GM12878 (cell line): Measurements from ENCODE around the gene ANKHD1. TPM values are rescaled to one million over a fixed set of nuclear protein-coding genes. Genes with fewer than 3 reads are reported as not detected.
"Not testable (repeated sequence)": the region's sequence is repeated elsewhere in the genome, so short reads cannot be mapped to it uniquely, and the experiment has no call there.

Source experiments
- ATAC-seq: fragments of 200-7000 bp; cut with Tn5 transposase; 3 replicates; pipeline ENCODE4 v1.9.1; 2020; ENCODE audit warnings: mild to moderate bottlenecking, moderate library complexity
- BruUV-seq: library from RNA; stranded (reverse); fragments of 400-500 nt; replicated peaks from 2 replicates; lab custom pipeline; 2021; lab: Mats Ljungman, UMichigan
- CTCF ChIA-PET: fragments of 300-600 bp; sonication (Branson Sonifier 250); formaldehyde crosslinking; extraction: SDS; loops from one replicate; lab custom pipeline; 2021; ENCODE audit warnings: inconsistent platforms; lab: Yijun Ruan, JAX
- POLR2A ChIA-PET: fragments of 350-600 bp; formaldehyde crosslinking; extraction: SDS; loops from one replicate; lab custom pipeline; 2021; ENCODE audit warnings: inconsistent platforms; lab: Charles Lee
- RAD21 ChIA-PET: fragments of 300-600 bp; sonication (Branson Sonifier 250); formaldehyde crosslinking; loops from one replicate; lab custom pipeline; 2023; ENCODE audit warnings: antibody characterized with exemption; ENCODE audit not compliant: unreplicated experiment; lab: Charles Lee
- SMC1A ChIA-PET: fragments of 300-600 bp; sonication (Branson Sonifier 250); formaldehyde crosslinking; loops from one replicate; lab custom pipeline; 2023; ENCODE audit not compliant: unreplicated experiment, uncharacterized antibody; lab: Charles Lee
- DNase-seq: peaks from one replicate; pipeline ENCODE4 v3.0.0-alpha.2; 2011; ENCODE audit warnings: low read depth, low spot score
- FAIRE-seq: peaks from 3 replicates; lab custom pipeline; 2011; peaks lifted over from hg19 to GRCh38; lab: Jason Lieb, UNC
- H2AFZ ChIP-seq: 2 replicates; pipeline ENCODE4 v1.6.0; 2011; ENCODE audit warnings: low read depth, low read length, control low read depth; ENCODE audit not compliant: control insufficient read depth
- H3K27ac ChIP-seq: 2 replicates; pipeline ENCODE4 v1.5.1; 2011; ENCODE audit warnings: control low read depth; ENCODE audit not compliant: control insufficient read depth, insufficient read depth
- H3K27me3 ChIP-seq, 2 experiments: replicated peaks in 1 of 2; 2 replicates each; pipeline versions ENCODE4 v1.6.0 to v1.6.1; 2011; ENCODE audit warnings: low read length in 1 of 2; ENCODE audit not compliant: control insufficient read depth in 2 of 2, insufficient read depth in 2 of 2
- H3K36me3 ChIP-seq, 2 experiments: 2 replicates each; pipeline ENCODE4 v1.5.1; 2011; ENCODE audit warnings: low read length in 1 of 2; ENCODE audit not compliant: control insufficient read depth in 2 of 2, insufficient read depth in 2 of 2
- H3K4me1 ChIP-seq: 2 replicates; pipeline ENCODE4 v1.6.1; 2011; ENCODE audit warnings: mild to moderate bottlenecking, low read length, moderate library complexity, mixed read lengths; ENCODE audit not compliant: control insufficient read depth, insufficient read depth
- H3K4me2 ChIP-seq: 2 replicates; pipeline ENCODE4 v1.6.0; 2011; ENCODE audit warnings: control low read depth; ENCODE audit not compliant: control insufficient read depth, insufficient read depth
- H3K4me3 ChIP-seq: fragments of 200-600 bp; sonication (generic); 2 replicates; pipeline ENCODE4 v1.5.1; 2016
- H3K79me2 ChIP-seq: 2 replicates; pipeline ENCODE4 v1.6.0; 2011; ENCODE audit warnings: low read length; ENCODE audit not compliant: control insufficient read depth, insufficient read depth
- H3K9ac ChIP-seq: 2 replicates; pipeline ENCODE4 v1.8.0; 2011; ENCODE audit warnings: low read length, control low read depth, mixed read lengths; ENCODE audit not compliant: control insufficient read depth, insufficient read depth
- H3K9me3 ChIP-seq: replicated peaks from 3 replicates; pipeline ENCODE4 v1.5.1; 2011; ENCODE audit warnings: mild to moderate bottlenecking, low read length; ENCODE audit not compliant: control insufficient read depth, insufficient read depth
- H4K20me1 ChIP-seq: 2 replicates; pipeline ENCODE4 v1.6.0; 2011; ENCODE audit not compliant: control insufficient read depth, insufficient read depth
- NR2F1 ChIP-seq: fragments of 450-650 bp; conservative IDR thresholded peaks from 2 replicates; pipeline ENCODE4 v1.6.1; 2017; ENCODE audit warnings: mild to moderate bottlenecking
- RUNX3 ChIP-seq: IDR thresholded peaks from 2 replicates; pipeline ENCODE4 v1.6.1; 2012; ENCODE audit warnings: low read length, inconsistent platforms
- WGBS: methylation state at CpG from one replicate; pipeline ENCODE4 v1.1.6; 2016; ENCODE audit warnings: low lambda C conversion rate; ENCODE audit not compliant: insufficient replicate concordance, insufficient coverage; ENCODE audit errors: missing lambda C conversion rate; 5-methylcytosine and 5-hydroxymethylcytosine counted together
- in situ Hi-C: fragments of 300-500 bp; cut with MboI; formaldehyde crosslinking; loops from 9 replicates; pipeline ENCODE4 v1.14.3; 2018; ENCODE audit warnings: mixed read lengths
- intact Hi-C: fragments of 100-400 bp; cut with micrococcal nuclease; formaldehyde crosslinking; loops from one replicate; pipeline ENCODE4 v1.14.2; 2022; ENCODE audit not compliant: unreplicated experiment
- polyA plus RNA-seq, 11 experiments: library from polyadenylated mRNA; depleted of rRNA in 4 of 11; unstranded in 6 of 11; stranded (reverse) in 5 of 11; fragments of >200 nt; fragmentation: Nextera tagmentation in 4 of 11; fragmentation: Illumina TruSeq in 1 of 11; extraction: Ambion mirVana in 4 of 11; extraction: Trizol in 1 of 11; gene quantifications; 1 replicate in 1 of 11; 2 replicates in 10 of 11; pipeline versions ENCODE4 v1.2.1 to v1.2.3, GENCODE V29; 2011 to 2016; ENCODE audit warnings: inconsistent platforms in 2 of 11, missing spikeins in 2 of 11, low read depth in 1 of 11
- total RNA-seq, 4 experiments: library from RNA; depleted of rRNA in 3 of 4; stranded (reverse); fragments of >200 nt in 3 of 4; fragmentation: Illumina TruSeq in 1 of 4; extraction: Trizol in 1 of 4; gene quantifications; 2 replicates each; pipeline versions ENCODE4 v1.2.1 to v1.2.3, GENCODE V29; 2013 to 2021

Gene ANKHD1
- total and polyA plus RNA-seq, 10 of the 15 experiments (the other 5 are each of a cell fraction or from before 2014, with no cell fraction given), result 31.6 to 96.8 (median 74.3) TPM

GRCh38 chr5:140420665-140421361 lies 19.2 kb downstream of the ANKHD1 start:
- SMC1A ChIA-PET, result interaction anchor here (1.0 to 1.3 kb wide), 2 partner anchors 20 to 77 kb away, joined by 3 to 4 read pairs; partner anchors contain the start of gene ANKHD1
- peaks cover 79% of the 10 kb centered on the region for H3K79me2 ChIP-seq
- FAIRE-seq (no peak), ATAC-seq (no peak)
- POLR2A ChIA-PET, result no interaction called here
- TF ChIP-seq RUNX3 (peak; percentile 12; the same call in 1 of the 2 replicates), NR2F1 (no peak)
- TF ChIP-seq, all 136 proteins: peak for 1
- ChIA-PET RAD21 (interaction anchor here (0.6 to 0.8 kb wide), 2 partner anchors 25 to 45 kb away, joined by 3 to 5 read pairs; no protein-coding TSS in a partner anchor), CTCF (interaction anchor here (1.2 kb wide), 1 partner anchor 9 kb away, joined by 5 read pairs; no protein-coding TSS in a partner anchor)
- no peak for DNase-seq
- no peak overlapping the region for H3K4me2 ChIP-seq
- H3K9ac ChIP-seq, result no peak overlapping the region
- 92% methylated on average over 4 of the region's 5 CpGs for WGBS
- no peaks in the 10 kb centered on the region for H3K27me3 ChIP-seq
- H3K27ac ChIP-seq, result no peak overlapping the region
- intact Hi-C loops, result no loop called here
- H3K36me3 ChIP-seq, result peaks cover 0 to 12% of the 10 kb centered on the region in 2 experiments; a peak in 3 of 4 replicates
- H3K4me1 ChIP-seq, result no peaks in the 10 kb centered on the region
- no peaks in the 10 kb centered on the region; the same call in 1 of the 2 replicates for H4K20me1 ChIP-seq
- in situ Hi-C loops, result loop anchor here (25.0 kb wide), 1 partner anchor 1191 kb away; the partner anchor contains the start of gene DIAPH1
- H2AFZ ChIP-seq, result no peak overlapping the region
- BruUV-seq, result no TSS peak
- no peak overlapping the region for H3K4me3 ChIP-seq
- H3K9me3 ChIP-seq, result no peaks in the 10 kb centered on the region; the same call in 2 of the 3 replicates

DNA sequence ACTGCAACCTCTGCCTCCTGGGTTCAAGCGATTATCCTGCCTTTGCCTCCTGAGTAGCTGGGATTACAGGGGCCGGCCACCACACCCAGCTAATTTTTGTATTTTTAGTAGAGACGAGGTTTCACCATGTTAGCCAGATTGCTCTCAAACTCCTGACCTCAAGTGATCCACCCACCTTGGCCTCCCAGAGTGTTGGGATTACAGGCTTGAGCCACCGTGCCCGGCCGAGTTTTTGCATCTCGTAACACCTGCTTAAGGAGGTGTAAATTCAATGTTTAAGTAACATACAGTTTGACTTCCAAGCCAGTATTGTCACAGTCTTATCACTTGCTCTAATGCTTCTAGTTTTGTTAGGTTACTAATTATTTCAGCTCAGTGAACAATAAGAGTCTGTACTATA lies 19.7 kb downstream of the ANKHD1 start:
- H2AFZ ChIP-seq, H3K9ac ChIP-seq, BruUV-seq, H3K27me3 ChIP-seq, FAIRE-seq, RAD21 ChIA-PET, intact Hi-C loops, CTCF ChIA-PET, DNase-seq, ATAC-seq, H3K27ac ChIP-seq, POLR2A ChIA-PET, H3K9me3 ChIP-seq, H3K4me3 ChIP-seq, H3K4me1 ChIP-seq, H3K4me2 ChIP-seq, H4K20me1 ChIP-seq: not testable (repeated sequence)
- 95% methylated on average over 7 of the region's 7 CpGs for WGBS
- Histone ChIP-seq H3K79me2 (peaks cover 77% of the 10 kb centered on the region), H3K36me3 (peaks cover 0 to 12% of the 10 kb centered on the region in 2 experiments; a peak in 3 of 4 replicates)
- SMC1A ChIA-PET, result interaction anchor here (1.0 kb wide), 1 partner anchor 76 kb away, joined by 3 read pairs; no protein-coding TSS in a partner anchor
- in situ Hi-C loops, result loop anchor here (25.0 kb wide), 1 partner anchor 1191 kb away; the partner anchor contains the start of gene DIAPH1
